ENCODE results near the gene CCR3.

- no peak for TF ChIP-seq POLR2A (IDR thresholded peaks at IDR 0.05)
- TF ChIP-seq, protein P1, sequence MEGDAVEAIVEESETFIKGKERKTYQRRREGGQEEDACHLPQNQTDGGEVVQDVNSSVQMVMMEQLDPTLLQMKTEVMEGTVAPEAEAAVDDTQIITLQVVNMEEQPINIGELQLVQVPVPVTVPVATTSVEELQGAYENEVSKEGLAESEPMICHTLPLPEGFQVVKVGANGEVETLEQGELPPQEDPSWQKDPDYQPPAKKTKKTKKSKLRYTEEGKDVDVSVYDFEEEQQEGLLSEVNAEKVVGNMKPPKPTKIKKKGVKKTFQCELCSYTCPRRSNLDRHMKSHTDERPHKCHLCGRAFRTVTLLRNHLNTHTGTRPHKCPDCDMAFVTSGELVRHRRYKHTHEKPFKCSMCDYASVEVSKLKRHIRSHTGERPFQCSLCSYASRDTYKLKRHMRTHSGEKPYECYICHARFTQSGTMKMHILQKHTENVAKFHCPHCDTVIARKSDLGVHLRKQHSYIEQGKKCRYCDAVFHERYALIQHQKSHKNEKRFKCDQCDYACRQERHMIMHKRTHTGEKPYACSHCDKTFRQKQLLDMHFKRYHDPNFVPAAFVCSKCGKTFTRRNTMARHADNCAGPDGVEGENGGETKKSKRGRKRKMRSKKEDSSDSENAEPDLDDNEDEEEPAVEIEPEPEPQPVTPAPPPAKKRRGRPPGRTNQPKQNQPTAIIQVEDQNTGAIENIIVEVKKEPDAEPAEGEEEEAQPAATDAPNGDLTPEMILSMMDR (IDR thresholded peaks at IDR 0.05), result no peak
Measured at GRCh38 chr3:46291046-46291445, 48.8 kb downstream of the CCR3 start.

All from thyroid gland (tissue), 4 donors.